Stimulated activated CD4-positive, alpha-beta T cell treated with anti-CD3 and anti-CD28 coated beads, Interleukin-2, amount 100 ng/mL, for 48 hours (primary cell): ENCODE results near the gene EXOC4.

ENCODE experiments used
- DNase-seq, 2 donors: peaks; one replicate each; pipeline ENCODE4 v3.0.0-alpha.2; 2020

EXOC4 gene

DNA sequence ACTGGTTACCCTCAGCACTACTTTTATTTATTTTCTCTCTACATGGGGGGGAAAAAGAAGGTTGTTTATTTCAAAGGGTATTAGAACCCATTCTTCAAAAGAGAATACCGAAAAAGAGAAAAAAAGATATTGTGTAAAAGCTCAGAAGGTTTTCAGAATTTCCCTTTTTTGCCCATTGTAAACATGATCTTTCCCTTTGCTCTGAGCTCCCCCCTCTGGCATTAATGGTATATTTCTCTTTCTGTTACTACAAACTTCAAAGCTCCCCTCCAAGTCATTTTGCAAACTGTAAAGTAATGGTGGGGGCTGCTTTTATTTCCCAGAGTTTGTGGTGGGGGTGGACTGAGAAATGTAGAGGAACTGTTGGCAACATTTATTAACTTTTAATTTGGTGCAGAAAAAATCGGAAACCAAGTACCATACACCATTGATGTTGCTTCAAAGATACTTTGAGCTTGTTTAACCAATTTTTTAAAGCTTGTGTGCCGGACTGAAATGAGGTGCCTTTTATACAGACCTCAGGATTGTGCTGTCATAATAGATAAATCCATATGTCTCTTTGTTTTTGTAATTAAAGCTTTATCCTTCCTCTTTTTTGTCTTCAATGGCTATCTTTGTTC is 181.5 kb downstream of the EXOC4 start:
- no peak for DNase-seq

DNA sequence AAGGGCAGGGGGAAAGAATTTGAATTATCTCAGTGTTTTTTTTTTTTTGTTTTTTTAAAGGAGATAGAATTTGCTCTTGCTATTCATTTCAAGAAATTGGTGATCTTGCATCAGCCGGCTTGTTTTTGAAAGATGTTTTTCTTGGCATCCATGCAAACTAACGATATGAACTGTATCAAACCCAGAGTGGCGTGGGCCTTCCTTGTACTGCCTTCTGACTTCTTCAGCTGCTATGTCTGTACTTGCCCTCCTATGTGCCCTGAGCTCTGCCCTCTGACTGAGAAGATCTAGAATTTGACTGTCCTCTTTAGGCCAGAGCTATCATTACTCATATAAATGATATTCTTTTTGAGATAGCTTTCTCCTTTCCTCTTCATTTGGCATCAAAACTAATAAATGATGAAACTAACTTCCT is 183.1 kb downstream of the EXOC4 start:
- DNase-seq, result no peak

DNA sequence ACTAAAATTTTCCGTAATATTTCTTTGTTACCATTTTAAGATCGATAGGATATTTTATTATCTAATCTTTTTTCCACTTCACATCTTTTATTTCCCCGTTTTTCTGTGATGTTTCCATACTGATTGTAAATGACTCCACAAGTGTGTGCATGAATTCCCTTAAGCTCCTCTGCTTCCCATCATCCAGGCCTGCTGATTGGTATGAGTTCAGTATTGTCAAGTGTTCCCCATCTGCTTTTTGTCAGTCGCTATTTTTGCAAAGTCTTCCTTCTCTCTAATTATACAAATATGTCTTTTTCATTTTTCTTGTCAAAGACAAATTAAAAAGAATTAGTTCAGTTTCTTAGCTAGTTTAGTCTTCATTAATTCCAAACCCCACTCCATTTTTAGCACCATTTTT is 184.7 kb downstream of the EXOC4 start:
- DNase-seq, result no peak

DNA sequence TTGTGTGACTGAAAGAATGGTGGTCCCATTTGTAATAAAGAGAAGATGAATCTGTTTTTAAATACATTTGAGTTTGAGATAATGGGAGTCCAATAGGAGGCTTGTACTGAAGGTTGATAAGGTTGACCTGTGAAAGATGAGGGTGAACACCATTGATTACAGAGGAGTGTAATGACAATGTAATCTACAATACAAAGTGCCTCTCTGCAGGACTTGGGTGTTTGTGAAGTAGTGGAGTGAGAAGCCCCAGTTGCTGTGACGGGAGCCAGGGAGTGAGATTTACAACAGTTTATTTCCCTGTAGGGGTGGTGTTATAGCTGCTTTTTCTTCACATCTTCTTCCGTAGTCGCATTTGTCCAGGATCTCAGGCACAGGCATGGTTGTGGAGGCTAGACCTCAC is 189.9 kb downstream of the EXOC4 start:
- no peak for DNase-seq

DNA sequence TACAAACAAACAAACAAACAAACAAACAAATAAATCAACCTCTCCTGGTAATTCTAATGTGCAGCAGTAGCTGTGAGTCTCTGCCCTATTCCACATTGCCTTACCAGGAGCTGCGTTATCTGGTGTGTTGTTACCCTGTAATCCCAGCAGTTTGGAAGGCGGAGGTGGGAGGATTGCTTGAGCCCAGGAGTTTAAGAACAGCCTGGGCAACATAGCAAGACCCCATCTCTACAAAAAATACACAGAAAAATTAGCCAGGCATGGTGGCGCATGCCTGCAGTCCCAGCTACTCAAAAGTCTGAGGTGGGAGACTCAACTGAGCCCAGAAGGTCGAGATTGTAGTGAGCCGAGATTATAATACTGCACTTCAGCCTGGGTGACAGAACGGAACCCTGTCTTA is 192.7 kb downstream of the EXOC4 start:
- no peak for DNase-seq

DNA sequence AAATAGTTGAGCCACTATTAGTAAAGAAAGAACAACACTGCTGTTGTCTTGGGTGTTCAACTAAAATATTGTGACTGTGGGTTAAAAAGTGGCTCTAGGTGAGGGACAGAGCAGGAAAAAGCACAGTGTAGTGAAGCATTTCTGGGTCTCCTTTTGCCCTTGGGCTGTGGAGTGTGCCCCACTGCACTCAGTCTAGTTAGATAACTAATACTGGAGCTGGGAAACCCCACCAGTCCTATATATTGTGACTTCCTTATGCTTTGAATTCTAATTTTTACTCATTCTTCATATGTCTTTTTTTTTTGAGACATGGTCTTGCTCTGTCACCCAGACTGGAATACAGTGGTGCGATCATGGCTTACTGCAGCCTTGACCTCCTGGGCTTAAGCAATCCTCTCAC is 195.1 kb downstream of the EXOC4 start:
- no peak for DNase-seq

DNA sequence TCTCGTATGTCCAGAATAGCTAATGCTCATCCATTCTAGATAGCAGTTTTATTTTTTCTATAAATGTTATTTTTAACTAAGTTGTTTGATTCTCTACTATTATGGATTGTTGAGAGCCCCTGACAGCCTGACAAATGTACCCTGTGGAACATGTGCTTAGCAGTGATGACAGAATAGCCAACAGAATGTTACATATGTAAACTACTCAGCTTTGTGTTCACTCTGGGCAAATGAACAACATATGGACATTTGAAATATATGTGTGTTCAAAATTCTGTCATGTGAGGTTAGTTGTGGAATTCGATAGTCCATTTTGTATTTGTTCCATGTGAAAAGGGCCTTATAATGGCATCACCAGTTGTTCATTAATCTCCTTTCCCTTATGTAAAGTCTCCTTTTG is 199.7 kb downstream of the EXOC4 start:
- DNase-seq, result no peak

DNA sequence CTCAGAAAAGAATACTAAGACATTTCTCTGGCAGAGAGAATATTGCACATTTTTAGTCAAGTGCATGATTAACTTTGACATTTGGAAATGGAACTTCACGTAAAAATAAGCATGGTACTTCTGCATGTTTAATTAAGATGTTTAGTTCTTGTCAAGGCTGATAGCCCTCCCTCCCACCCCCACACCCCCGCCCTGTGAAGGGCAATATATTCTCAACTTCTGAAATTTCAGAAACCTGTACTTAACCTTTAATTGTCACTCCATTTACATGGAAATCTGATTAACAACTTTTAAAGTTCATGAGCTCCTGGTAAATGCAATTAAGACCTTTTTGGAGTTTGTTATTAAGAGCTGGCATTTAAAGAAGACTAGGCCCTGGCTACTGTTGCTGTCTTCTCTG is 205.8 kb downstream of the EXOC4 start:
- DNase-seq, result no peak

DNA sequence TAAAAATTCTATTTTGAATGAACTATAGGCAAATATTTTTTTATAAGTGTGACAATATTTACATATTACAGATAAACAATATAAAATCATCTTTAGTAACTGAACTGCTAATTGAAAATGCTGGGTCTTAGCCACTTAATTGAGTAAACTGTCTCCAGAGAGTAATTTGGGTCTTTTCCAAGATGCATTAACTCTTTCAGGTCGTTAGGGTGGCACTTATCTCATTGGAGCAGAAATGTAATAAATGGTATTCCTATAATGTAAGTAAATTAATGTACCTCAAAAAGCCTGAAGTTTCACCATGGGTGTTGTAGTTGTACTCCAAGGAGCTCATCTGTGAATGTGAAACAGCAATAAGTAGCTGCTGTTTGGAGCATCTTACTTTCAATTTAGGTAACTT is 208.5 kb downstream of the EXOC4 start:
- no peak for DNase-seq

DNA sequence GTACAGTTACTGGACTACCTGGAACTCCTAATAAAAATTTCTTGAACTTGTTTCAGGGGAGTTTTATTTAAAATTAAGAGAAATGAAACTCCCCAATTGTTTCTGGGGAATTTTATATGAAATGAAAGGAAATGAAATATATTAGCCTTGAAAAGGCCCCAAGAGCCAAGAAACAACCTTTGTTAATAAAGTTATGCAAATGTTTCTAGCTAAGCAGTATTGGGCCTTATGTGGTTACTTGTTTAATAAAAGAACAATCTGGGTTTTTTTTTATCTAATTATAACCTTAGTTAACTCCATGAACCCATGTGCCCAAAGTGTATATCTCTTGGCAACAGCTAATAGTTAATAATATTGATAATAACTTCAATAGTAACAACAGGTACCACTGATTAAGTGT is 222.8 kb downstream of the EXOC4 start:
- no peak for DNase-seq

DNA sequence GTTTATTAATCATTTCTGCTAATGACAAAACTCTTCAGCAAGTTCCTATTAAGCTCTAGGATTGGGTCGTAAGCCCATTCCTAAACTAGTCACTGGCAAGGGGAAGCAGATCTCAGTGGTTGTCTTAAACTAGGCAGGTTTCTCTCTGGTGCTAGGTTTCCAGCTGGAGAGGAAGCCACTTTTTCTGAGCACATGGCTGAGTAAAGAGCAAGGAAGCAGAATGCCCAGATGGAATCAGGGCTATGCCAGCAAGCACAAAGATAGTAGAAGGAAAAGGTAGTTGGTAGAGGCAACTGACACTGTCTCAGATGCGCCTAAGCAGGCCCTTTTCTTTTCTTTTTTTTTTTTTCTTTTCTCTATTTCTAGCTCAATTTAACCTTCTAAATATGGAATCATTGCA is 224.9 kb downstream of the EXOC4 start:
- no peak for DNase-seq

DNA sequence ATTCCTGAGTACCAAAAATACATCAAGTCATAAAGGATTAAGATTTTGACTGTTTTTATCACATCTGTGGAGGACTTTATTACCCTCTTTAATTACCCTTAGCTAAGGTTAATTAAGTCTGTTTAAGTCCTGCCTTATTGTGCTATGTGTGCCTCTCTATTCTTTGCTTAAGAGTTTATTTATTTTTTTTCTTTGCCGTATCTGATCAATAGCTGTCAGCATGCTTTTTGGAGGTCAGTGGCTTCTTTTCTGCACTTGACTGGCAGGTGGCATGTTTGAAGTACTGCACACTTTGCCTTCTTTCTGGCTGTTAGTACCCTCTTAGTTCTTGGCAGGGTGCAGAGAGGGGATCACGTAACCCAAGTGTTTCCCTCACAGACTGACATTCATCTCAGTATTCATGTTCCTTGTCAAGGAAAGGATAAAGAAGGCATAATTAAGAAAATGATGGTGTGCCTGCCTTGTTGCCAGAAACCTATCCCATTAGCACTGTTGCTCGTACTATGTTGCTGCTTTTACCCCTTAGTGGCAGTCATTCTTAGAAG is 225.8 kb downstream of the EXOC4 start:
- no peak for DNase-seq

DNA sequence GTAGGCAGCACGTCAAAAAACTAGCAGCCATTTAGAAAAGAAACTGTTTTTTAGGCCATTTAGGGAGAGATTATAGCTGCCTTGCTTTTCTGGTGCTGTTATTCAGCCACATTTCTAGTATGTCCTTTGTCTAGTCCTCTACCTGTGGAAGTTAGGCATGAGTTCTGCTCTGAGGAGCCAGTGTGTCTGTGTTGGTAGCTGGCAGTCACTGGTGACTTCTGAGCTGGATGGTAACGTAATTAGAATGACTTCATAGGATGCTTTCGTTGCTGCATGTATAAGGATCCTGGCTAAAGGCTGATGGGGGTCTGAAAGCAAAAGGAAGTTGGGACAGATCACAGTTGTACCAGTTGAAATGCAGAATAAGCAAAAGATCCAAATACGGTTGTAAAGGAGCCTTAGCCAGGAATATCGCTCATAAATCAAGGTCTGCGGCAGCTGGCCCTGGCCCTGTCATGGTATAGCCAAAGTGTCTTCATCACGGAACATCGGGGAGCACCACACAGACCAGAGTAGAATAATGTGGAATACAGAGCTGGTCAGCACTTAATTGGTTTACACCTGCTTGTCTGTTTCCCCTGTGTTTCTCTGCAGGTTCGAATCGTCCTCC is 226.7 kb downstream of the EXOC4 start:
- DNase-seq, result no peak

DNA sequence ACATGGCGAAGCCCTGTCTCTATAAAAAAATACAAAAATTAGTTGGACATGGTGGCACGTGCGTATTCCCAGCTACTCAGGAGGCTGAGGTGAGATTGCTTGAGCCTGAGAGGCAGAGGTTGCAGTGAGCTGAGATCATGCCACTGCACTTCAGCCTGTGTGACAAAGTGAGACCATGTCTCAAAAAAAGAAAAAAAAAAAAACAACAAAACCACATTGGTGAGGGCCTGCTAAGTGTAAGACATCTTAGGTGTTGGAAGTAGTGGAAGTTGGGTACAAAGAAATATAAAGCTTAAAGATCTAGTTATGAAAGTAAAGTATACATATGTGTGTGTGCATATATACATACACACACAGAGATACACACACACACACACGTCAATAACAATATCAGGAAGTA is 228.0 kb downstream of the EXOC4 start:
- DNase-seq, result no peak

DNA sequence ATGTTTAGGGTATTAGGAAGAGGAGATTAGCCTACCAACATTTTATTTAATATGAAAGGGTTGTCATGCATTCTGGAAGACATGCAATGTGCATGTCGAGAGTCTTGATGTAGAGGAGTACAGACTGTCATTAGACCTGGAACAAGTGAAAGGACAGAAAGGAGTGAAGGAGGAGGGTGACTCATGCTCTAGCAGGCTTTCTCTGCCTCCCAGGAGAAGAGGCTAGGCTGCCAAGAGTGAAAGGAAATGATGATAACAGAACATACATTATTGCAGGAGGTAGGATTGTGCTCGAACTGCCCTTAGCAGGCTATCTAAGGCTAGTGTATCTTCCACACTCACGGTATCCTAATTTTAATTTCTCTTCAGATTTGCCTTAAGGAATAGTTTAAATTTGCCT is 228.8 kb downstream of the EXOC4 start:
- no peak for DNase-seq

DNA sequence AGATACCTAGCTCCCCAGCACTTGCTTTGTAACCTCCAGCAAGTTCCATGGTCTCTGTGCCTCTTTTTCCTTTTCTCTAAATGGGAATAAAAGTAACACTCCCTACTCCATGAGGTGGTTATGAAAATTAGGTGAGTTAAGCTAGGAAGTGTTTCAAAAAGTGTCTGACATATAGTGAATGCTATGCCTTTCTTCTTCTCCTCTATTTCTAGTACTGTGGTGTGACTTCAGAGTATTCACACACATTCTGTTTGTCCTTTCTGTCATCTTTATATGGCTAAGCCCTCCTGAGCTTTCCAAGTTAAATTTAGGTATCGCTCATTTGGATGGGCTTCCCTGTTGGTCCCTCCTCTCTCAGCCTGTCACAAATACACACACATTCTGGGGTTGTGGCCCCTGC is 229.7 kb downstream of the EXOC4 start:
- no peak for DNase-seq

DNA sequence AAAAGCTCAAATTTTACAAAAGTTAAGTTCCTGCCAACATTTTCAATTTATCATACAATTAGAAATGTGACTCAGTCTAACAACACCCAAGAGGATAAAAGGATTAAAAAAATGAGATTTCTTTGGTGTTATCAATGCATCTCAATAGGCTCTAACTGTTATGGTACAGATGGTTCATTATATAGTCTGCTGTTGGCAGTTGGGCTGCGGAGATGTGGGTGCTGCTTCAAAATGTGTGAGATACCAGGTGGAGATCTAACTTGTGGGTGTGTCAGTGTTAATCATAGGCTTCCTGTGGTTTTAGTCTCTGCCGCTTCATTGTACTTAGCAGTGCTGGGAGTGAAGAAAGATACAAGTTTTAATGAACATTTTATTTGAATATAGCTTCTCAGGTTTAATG is 231.2 kb downstream of the EXOC4 start:
- peak in 1 of 2 donors; percentile 11 for DNase-seq

DNA sequence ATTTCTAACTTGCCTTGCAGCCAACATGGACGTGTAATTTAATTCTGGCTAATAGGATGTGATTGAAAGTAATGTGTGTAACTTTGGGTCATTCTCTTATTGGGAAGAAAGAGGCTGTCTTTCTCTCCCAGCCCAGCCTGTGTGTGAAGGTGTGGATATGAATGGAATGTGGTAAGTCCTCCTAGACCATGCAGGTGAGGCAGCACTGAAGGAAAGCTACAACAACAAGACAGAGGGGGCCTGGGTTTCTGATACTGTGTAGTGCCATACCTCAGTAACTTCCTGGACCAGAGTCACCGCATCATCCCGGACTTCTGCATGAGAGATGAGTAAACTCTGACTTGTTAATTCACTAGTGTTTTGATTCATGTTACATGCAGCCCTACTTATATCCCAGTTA is 237.0 kb downstream of the EXOC4 start:
- no peak for DNase-seq

DNA sequence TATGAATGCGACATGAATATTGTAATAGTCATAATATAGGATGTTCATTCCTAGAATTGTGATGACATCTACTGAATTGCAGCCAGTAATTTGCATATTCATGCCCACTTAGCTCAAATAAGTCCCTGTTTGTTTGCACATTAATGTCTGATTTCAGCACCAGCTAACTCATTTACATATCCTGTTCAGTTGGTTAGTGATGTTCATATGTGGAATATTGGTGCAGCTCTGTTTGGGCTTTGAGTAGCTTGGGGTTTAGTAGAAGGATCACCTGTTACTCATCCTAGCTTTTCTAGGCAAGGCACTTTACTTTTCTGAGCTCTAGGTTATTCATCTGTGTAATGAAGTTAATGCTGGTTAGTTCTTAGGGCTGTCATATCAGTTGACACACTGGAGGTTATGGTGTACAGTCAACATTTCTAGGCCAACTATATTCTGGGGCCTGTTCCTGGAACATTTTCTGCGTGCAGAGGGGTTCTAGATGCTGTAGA is 238.4 kb downstream of the EXOC4 start:
- DNase-seq, result no peak

DNA sequence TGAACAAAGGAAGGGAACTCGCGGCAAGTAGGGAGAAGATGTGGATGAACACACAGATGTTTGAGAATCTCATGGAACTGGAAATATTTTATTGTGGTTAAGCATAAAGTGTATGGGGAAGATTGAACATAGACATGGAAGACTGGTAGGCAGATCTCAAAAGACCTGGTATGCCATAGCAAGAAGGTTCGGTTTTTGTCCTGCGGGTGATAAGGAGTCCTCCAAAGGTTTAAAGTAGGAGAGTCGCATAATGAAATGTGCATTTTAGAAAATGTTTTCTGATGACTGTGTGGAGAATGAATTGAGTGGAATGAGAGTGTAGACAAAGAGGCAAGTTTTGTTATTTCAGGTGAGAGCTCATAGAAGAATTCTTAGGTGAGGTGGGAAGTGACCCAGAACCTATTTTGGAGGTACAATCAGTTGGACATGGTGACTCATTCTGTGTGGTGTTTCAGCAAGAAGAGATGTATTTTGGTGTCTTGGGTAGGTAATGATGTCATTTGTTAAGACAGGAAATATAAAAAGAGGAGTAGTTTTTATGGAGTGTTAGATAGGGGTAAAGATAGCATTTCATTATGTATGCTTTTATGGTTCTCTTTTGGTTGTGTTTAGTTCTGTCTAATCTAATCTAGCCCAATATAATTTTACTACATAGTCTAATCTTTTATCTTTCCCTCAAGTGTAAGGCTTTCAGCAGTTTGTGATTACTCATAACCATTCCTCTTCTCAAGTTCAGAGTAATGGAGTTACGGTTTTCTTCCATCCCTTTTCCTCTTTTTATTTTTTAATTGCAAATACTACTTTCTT is 239.2 kb downstream of the EXOC4 start:
- DNase-seq, result no peak

DNA sequence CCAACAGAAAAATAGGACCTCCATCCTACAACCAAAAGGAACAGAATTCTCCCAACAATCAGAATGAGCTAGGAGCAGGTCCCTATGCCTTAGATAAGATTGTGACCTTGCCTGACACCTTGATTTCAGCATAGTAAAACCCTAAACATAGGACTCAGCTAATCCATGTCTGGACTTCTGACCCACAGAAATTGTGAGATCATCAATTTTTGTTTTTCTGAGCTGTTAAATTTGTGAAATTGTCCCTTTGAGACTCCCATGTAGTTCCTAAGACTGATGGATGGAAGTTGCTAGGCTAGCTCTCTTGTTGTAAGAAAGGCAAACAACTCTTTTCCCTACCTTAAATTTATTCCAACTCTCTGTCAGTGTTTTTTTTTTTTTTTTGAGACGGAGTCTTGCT is 244.2 kb downstream of the EXOC4 start:
- no peak for DNase-seq

DNA sequence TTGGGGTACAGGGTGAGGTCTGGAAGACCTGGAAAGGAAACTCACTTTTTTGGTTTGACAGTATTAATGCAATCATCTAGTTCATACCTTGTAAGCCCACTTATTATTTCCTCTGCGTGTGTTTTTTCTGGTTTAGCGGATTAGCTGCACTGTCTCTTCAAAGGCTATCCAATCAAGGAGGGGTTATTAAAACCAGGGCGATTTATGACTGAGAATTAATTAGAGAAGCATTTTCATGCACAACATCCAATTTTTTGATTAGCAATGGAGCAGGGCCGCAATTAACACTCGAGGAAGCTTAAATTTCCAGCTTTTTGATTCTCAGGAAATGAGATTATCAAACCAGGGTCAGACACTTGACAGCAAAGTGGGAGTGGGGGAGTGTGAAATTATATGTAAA is 248.9 kb downstream of the EXOC4 start:
- no peak for DNase-seq

DNA sequence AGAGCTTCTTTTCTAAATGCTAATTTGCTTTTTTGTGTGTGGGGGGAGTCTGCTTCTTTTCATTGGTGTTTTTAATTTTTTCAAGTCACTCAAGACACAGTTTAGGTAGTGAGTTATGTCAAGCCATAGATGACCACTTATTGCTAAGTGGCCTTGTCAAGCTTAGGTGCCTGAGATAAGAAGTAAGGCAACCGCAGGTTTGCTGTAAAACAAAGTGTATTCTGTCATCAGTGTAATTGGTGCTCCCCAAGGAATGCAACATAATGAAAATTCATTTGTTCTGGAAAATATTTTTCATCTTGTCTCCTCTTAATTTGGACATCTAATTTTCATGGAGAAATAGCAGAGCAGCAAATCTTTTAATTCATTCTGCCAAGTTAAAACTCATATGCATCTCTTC is 249.6 kb downstream of the EXOC4 start:
- DNase-seq, result no peak

DNA sequence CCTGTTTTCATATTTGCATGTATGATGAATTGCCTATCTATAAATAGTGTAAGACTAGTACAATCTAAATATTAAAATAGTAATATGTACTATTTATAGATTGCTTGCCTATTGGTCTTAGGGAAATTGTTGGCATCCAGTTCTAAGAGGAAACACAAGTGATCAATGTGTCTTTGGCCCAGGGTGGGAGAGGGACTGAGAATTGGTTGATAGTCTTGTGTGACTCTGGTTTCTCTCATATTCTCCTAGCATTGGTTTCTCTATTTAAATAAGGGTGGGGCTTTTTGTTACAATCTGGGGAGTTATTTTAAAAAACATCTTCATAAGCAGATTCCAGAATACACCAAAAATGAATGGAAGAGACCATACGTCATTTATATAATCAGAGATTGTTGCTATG is 250.1 kb downstream of the EXOC4 start:
- no peak for DNase-seq
